Inflammatory macrophage (primary cell): Measurements from ENCODE around the gene FKBP5.
A peak's percentile ranks its signal among the peaks of the same experiment; 100 is the strongest.
"Not testable (repeated sequence)": the region's sequence is repeated elsewhere in the genome, so short reads cannot be mapped to it uniquely, and the experiment has no call there.

Experiments
- DNase-seq, 2 donors: peaks; one replicate each; pipeline ENCODE4 v3.0.0-alpha.2; 2020 to 2022
- total RNA-seq, 18 experiments: gene quantifications; one replicate each; lab custom pipeline; 2026; ENCODE audit warnings: mixed read lengths in 6 of 18, inconsistent platforms in 2 of 18; lab: John Stamatoyannopoulos, UW

Gene FKBP5
- total RNA-seq = 29.6 to 143 (median 80.2) reads per million in 18 experiments

GRCh38 chr6:35688605-35689322 lies at the start of gene FKBP5:
Gene FKBP5 (minus strand): TSS chr6:35688915. CDS start chr6:35642824, 46,091 bp downstream.
- peak; percentile 92 to 94 for DNase-seq

DNA sequence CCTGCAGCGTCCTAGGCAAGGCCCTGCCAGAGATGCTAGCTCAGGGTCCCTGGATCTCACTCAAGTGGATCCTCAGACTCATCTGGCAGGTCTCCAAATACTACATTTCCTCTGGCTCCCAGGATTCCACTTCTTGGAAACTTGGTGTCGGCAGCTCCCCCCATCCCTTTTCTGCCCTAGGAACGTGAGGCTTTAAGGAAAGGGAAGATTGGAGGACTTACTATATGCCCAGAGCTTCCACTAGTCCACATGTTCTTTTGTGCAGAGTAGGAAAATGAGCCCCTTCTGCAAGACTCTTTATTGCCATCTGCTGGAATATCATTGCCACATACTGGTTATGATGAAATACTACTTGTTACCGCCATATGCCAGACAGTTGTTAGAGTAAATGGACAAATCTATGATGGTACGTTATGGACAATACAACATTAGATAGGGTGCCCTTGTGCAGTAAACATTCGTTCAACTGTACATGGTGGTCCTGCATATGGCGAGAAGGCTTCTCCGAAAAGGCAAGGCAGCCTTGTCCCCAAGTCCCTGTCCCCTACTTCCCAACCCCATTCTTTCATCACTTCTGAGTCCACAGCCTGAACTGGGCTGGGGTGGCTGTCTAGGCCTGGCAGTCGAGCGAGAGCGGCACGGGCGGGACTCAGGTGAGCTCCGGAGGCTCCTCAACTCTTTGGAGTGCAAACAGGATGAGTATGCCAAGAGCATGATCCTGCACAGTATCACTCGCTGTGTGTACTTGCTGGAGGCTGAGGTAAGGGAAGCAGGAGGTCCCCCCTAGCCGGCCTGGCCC lies 48.9 kb upstream of the FKBP5 start:
- DNase-seq = peak; percentile 74 to 83

GRCh38 chr6:35736982-35737412 lies 48.3 kb upstream of the FKBP5 start, which contains the start of gene ARMC12:
Gene ARMC12 (plus strand): TSS chr6:35737032. CDS start chr6:35737109, 77 bp downstream.
- DNase-seq = no peak

GRCh38 chr6:35736253-35736894 lies 47.7 kb upstream of the FKBP5 start:
- DNase-seq = peak; percentile 70 to 71

DNA sequence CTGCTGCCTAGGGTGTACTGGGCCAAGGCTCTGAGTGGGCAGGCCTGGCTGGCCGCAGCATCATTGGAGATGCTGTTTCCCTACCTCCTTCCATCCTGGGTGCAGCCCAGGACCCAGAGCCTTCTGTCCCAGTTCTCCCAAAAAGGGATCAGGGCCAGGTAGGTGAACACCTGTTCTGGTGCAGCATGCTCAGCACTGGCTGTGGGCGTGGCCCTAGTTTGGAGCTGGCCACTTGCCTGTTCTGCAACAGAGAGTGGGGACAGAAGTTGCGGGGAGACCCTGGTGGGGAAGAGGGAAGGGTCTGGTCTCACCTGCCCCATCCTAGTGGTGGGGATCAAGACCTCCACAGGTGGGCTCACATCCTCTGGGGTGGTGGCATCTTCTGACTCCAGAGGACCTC lies 46.7 kb upstream of the FKBP5 start:
- DNase-seq = no peak

DNA sequence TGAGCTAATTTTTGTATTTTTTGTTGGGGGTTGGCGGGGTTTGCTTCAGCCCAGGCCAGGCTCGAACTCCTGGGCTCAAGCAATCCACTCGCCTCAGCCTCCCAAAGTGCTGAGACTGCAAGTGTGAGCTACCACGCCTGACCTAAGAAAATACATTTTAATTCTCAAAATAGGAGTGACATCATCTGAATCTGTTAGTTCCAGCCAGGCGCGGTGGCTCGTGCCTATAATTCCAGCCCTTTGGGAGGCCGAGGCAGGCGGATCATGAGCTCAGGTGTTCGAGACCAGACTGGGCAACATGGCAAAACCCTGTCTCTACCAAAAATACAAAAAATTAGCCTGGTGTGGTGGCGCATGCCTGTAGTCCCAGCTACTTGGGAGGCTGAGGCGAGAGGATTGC lies 45.6 kb upstream of the FKBP5 start:
- DNase-seq = not testable (repeated sequence)

GRCh38 chr6:35733633-35734032 lies 44.9 kb upstream of the FKBP5 start:
- no peak for DNase-seq

GRCh38 chr6:35731736-35732532 lies 43.2 kb upstream of the FKBP5 start:
- DNase-seq = no peak

DNA sequence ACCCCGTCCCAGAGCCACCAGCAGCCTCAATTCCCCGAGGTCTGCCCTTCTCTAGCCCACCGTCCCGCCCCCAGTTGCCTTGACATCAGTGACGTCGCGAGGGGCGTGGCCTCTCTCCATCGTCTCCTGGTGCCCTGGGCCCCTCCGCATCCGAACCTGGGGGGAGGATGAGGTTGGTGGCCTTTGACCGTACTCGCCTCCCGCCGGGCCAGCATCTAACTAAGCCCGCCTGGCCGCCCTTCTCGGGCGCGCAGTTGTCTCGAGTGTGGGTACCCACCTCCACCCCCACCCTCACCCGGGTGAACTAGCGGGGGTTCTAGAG lies 42.7 kb upstream of the FKBP5 start:
- DNase-seq = no peak

DNA sequence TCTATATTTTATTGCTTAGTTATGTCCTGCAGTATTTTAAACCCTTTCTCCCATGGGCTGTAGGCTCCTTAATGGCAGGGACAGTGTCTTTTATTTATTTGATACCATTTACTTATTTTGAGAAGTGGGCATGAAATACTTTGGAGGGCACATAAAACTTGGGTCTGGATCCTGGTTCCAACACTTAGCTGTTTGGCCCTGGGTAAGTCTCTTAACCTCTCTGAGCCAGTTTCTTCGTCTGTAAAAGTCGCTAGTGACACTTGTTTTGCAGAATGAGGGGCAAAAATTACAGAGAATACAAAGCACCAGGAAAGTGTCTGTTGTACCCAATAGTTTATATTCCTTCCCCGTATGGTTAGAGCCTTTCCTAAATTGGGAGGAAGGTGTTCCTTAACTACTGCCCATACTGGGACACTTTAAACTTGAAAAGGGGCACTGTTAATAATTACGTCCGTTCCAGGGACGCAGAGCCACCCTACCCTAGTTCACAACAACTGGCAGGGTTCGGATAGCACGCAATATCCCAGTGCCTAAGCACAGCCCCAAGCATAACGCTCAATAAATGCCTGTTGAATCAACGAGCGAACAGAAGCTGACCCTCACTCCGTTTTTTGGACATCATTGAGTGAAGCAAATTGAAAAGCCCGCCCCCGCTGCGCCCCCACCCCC lies 42.2 kb upstream of the FKBP5 start:
- DNase-seq = no peak

- no peak for DNase-seq
Observed at GRCh38 chr6:35729722-35730121, 41.0 kb upstream of the FKBP5 start.

DNA sequence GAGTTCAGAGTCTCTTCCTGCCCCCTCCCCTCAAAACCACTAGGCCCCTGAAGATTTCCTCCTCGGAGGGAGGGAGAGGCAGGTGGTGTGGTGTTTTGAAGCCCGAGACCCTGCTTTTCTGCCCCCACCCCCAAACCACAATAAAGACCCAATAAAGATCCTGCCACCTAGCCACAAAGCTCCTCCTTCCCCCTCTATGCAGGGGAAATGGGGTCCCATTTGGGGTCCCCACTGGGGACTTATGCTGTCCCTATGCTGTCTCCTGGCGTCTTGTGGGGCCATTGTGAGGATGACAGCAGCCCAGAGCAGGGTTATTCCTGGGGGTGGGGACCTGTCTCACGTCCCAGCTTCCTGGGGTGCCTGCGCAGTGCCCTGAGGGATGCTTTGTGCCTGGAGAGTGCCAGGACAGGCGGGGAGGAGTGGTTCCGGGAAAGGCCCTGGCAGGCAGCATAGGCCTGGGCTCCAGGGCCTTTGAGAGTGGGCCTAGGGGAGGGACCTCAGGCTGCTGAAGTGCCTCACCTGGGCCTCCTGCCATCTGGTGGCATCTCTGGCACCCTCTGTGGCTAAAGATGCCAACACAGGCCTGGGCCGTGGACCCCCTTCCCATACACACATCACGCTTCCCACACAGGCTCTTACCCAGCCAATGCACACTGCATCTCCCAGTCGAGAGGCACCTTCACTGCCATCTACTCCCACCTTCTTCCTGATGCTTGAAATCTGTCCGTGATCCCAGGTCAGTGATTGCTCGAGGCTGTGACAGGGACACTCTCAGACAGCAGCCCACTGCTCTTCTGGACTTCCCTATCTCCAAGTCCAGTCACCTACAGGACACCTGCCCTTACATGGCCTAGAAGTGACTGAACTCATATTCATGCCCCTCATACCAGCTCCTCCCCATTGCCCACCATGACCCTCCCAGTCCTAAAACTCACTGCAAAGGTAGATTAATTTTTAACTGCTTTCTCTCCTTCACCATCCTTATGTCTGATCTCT lies 40.3 kb upstream of the FKBP5 start:
- no peak for DNase-seq

DNA sequence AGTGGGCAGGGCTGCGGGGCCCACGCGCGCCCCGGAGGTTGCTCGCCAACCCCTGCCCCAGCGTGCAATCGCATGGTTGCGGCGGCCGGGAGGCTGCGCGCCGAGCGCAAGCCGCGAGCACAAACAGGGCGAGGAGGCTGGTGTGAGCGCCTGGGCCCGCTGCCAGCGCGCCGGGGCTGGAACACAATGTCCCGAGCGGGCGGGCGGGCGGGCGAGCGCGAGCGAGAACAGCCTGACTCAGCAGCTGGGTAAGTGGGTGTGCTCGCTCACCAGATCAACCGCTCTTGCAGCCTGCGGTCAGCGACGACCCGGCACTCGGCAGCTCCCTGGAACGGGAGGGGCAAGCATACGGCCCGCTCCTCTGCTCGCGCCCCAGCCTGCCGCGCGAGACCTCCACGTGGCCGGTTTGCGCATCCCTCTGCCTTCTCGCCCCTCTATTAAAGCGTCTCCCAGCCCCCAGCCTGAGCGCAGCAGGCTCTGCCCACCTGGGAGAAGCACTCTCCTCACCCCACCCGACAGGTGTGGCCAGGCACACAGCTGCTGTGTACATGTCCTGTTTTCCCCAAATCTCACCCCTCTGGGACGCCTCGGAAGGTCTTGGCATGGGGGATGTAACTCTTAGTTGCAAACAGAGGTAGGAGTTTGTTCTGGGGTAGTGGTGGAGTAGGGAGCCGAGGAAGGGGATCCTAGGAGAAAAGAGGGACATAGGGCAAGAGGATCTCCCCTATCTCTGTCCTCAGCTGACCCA lies 39.4 kb upstream of the FKBP5 start:
- DNase-seq = peak; percentile 84 to 92

DNA sequence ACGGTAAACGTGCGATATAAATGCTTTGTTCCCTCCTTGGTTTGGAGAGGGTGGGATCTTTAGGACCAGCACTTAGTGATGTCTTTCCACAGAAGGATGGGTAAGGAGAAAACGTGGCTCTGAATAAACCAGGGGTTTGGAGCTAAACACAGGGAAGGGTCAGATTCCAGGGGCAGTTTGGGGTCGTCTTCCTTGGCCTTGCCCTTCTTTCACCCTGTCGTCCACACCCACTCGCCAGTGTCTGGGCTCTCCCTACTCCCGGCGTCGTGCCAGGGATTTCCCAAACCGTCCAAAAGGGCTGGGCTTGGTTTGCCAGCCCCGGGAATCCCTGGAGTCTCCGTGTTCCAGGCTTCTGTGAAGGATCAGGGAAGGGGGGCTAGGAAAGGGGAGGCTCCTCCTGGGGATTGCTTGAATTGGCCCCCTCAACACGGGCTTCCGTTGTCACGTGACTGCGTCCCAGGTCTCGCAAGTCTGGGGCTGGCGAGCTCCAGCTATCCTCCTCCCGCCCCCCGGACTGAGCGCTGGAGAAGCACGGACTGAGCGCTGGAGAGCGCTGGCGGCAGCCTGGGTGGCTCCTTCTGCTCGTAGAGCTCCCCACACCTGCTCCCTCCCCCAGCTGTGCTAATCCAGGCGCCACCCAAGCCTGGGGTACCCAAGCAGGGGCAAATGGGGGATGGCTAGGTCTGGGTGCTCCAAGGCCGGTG lies 38.7 kb upstream of the FKBP5 start:
- peak in 1 of 2 donors; percentile 24 for DNase-seq

GRCh38 chr6:35725721-35726438 lies 37.2 kb upstream of the FKBP5 start:
- DNase-seq = peak; percentile 54 to 81

DNA sequence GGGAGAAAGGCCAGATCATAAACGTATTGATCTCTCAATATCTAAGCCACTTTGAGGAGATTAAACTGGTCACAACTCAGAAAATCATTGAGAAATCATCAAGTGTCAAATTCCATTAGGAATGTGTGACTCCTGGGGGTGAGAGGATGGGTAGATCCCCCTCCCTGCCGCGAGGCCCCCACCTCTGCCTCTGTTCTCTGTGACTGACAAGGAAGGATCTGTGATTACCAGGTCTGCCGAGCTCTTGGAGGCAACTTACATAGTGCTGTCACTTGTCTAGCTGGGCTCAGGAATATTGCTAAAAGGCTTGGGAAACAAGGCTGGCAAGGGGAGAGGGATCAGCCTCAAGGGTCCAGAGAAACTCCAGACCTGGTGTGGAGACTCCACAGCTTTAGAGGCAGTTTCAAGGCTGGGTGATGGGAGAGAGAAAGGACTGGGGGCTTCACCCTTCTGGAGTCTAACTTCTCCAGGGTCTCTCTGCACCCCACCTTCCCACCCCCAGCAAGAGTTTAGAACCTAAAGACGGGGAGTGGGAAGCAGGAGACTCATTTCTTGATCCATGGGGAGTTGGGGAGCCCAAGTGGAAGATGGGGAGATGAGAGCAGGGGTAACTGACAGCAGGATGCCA lies 36.5 kb upstream of the FKBP5 start:
- no peak for DNase-seq

GRCh38 chr6:35724471-35724870 lies 35.8 kb upstream of the FKBP5 start:
- no peak for DNase-seq

- no peak for DNase-seq
Observed at GRCh38 chr6:35724059-35724458, 35.3 kb upstream of the FKBP5 start.
